Progenitor cell of endocrine pancreas (in vitro differentiated cells): ENCODE data around the gene FRMD4A. TPM values are rescaled to one million over a fixed set of nuclear protein-coding genes. Genes with fewer than 3 reads are reported as not detected.

Experiments used
- DNase-seq: peaks from one replicate; pipeline ENCODE4 v3.0.0; 2021; ENCODE audit warnings: low spot score; ENCODE audit not compliant: unreplicated experiment
- H3K27ac Mint-ChIP-seq: 2 replicates; pipeline ENCODE4 v1.8.0; 2021; ENCODE audit warnings: mild to moderate bottlenecking, moderate library complexity, mixed read lengths
- H3K27me3 Mint-ChIP-seq: 2 replicates; pipeline ENCODE4 v1.8.0; 2021; ENCODE audit warnings: mixed read lengths
- H3K36me3 Mint-ChIP-seq: 2 replicates; pipeline ENCODE4 v1.8.0; 2022; ENCODE audit warnings: mixed read lengths; ENCODE audit not compliant: insufficient read depth
- H3K4me1 Mint-ChIP-seq: 2 replicates; pipeline ENCODE4 v1.8.0; 2021; ENCODE audit warnings: low read depth, mixed read lengths
- H3K4me3 Mint-ChIP-seq: 2 replicates; pipeline ENCODE4 v1.8.0; 2021; ENCODE audit warnings: low read depth, mild to moderate bottlenecking, moderate library complexity, mixed read lengths
- H3K9me3 Mint-ChIP-seq: 2 replicates; pipeline ENCODE4 v1.8.0; 2021; ENCODE audit warnings: low read depth, mixed read lengths
- CTCF ChIP-seq: fragments of 200-600 bp; sonication (generic); IDR thresholded peaks from one replicate; pipeline ENCODE4 v1.5.0; 2021; ENCODE audit warnings: antibody characterized with exemption, mild to moderate bottlenecking; ENCODE audit not compliant: unreplicated experiment
- total RNA-seq: library from RNA; stranded (reverse); gene quantifications from 2 replicates; pipeline ENCODE4 v1.2.1, GENCODE V29; 2021

FRMD4A gene
- total RNA-seq, 1 donor from 2014 or later, result 42.2 TPM

GRCh38 chr10:14349081-14349480 is 18.4 kb upstream of the FRMD4A start:
- H3K27me3 Mint-ChIP-seq, result no peaks in the 10 kb centered on the region
- H3K4me3 Mint-ChIP-seq, result no peak overlapping the region
- H3K4me1 Mint-ChIP-seq, result peaks cover 2% of the 10 kb centered on the region
- no peaks in the 10 kb centered on the region for H3K9me3 Mint-ChIP-seq
- no peaks in the 10 kb centered on the region for H3K36me3 Mint-ChIP-seq
- no peak for TF ChIP-seq CTCF
- DNase-seq, result no peak
- no peak overlapping the region for H3K27ac Mint-ChIP-seq

DNA sequence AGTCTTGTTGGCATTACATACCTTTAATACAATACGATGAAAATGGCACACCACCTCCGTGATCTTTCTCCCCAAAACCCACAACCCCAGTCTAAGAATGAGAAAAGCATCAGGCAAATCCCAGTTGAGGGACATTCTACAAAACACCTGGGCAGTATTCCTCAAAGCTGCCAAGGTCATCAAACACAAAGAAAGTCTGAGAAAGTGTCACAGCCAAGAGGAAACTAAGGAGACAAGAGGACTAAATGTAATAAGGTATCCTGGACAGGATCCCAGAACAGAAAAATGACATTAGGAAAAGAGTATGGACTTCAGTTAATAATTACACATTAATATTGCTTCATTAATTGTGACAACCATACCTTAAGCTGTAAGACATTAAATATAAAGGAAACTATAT is 14.5 kb upstream of the FRMD4A start:
- Mint-ChIP-seq H3K4me1 (no peaks in the 10 kb centered on the region), H3K4me3 (no peak overlapping the region), H3K27ac (no peak overlapping the region), H3K9me3 (no peaks in the 10 kb centered on the region), H3K36me3 (no peaks in the 10 kb centered on the region), H3K27me3 (peaks cover 3% of the 10 kb centered on the region)
- no peak for DNase-seq
- TF ChIP-seq CTCF, result no peak

DNA sequence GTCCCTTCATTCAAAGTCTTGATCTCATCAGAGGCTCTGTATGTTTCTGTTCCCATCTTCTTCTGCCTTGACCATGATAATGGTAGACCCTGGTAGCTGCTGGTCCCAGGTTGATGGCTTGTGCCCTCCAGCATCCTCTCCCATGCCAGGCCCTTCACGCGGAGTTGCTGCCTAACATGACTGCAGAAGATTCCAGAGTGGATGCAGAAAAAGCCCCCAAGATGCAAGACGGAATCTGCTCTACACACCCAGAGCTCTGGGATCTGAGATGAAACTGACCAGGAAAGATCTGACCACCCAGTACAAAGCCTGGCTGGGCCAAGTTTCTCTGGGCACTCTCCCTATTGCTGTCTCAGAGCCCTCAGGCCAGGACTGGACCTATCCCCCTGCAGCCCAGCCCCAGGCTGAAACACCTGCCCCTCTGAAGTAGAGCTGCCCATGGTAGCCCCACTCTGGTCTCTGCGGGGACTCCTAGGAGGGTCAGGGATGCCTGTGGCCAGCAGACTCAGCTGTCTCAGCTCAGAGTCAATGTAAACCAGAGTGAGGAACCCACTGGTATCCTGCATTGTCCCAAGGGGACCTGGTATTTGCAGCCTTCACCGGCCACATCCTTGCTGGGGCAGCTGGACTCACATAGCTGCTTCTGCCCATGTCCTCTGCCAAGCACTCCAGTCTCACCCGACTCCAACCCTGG is 9.5 kb upstream of the FRMD4A start:
- no peak for TF ChIP-seq CTCF
- DNase-seq, result no peak
- no peak overlapping the region for H3K4me3 Mint-ChIP-seq
- H3K9me3 Mint-ChIP-seq, result no peaks in the 10 kb centered on the region
- no peak overlapping the region for H3K27ac Mint-ChIP-seq
- H3K36me3 Mint-ChIP-seq, result no peaks in the 10 kb centered on the region
- peaks cover 3% of the 10 kb centered on the region for H3K27me3 Mint-ChIP-seq
- no peaks in the 10 kb centered on the region for H3K4me1 Mint-ChIP-seq

DNA sequence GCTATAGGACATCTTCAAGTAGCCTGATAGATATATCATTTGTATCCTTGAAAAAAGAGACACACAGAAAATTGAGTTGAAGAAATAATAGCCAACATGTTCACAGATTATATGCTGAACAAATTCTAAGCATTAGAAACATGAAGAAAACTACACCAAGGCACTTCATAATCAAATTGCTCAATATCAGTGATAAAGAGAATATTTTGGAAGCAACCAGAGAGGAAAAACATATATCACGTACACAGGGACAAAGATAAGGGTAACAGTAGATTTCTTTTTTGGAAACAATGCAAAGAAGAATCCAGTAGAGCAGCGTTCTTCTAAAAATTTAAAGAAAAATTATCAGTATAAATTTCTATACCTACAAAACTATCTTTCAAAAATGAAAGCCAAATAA is 6.0 kb upstream of the FRMD4A start:
- H3K9me3 Mint-ChIP-seq, result no peaks in the 10 kb centered on the region
- no peak for TF ChIP-seq CTCF
- no peaks in the 10 kb centered on the region for H3K4me1 Mint-ChIP-seq

DNA sequence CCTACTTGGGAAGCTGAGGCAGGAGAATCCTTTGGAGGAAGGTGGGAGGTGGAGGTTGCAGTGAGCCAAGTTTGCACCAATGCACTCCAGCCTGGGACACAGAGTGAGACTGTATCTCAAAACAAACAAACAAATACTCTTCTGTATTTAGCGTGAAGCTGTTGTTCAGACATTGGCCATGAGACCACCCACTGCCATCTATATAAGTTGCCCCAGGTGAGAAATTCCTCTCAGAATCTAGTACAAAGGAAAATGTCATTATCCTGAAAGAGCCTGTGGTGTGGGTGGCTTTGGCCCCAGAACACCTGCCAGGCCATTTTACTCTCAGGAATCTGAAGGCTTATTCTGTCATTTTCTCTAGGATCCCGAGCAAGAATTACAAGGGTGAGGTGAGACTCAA is 4.0 kb upstream of the FRMD4A start:
- H3K4me3 Mint-ChIP-seq, result no peak overlapping the region
- no peak for DNase-seq
- no peaks in the 10 kb centered on the region for H3K36me3 Mint-ChIP-seq
- peaks cover 21% of the 10 kb centered on the region for H3K27me3 Mint-ChIP-seq
- H3K4me1 Mint-ChIP-seq, result no peaks in the 10 kb centered on the region
- no peak for TF ChIP-seq CTCF
- no peak overlapping the region for H3K27ac Mint-ChIP-seq
- no peaks in the 10 kb centered on the region for H3K9me3 Mint-ChIP-seq

More for the DNA sequence above, 6.0 kb upstream of the FRMD4A start:
- Mint-ChIP-seq H3K36me3 (no peaks in the 10 kb centered on the region), H3K27me3 (peaks cover 9% of the 10 kb centered on the region), H3K27ac (no peak overlapping the region), H3K4me3 (no peak overlapping the region)
- no peak for DNase-seq
